Loucy (cell line): Measurements from ENCODE around the gene DNAI7.
A peak's percentile ranks its signal among the peaks of the same experiment; 100 is the strongest.

Experiments
- H2AFZ ChIP-seq: fragments of 200-600 bp; sonication (generic); 2 replicates; pipeline ENCODE4 v1.6.0; 2016; ENCODE audit warnings: antibody characterized with exemption, mild to moderate bottlenecking, low read length, moderate library complexity
- H3F3A ChIP-seq: fragments of 200-600 bp; 2 replicates; pipeline ENCODE4 v1.6.0; 2016; ENCODE audit warnings: antibody characterized with exemption, low read depth, mild to moderate bottlenecking
- H3K27me3 ChIP-seq: fragments of 200-600 bp; sonication (generic); 2 replicates; pipeline ENCODE4 v1.6.1; 2014; ENCODE audit warnings: low read length, mild to moderate bottlenecking; ENCODE audit not compliant: insufficient read depth, poor library complexity, severe bottlenecking
- H3K36me3 ChIP-seq: fragments of 200-600 bp; sonication (generic); 2 replicates; pipeline ENCODE4 v1.6.1; 2016; ENCODE audit warnings: low read length; ENCODE audit not compliant: insufficient read depth
- H3K4me1 ChIP-seq: fragments of 200-600 bp; sonication (generic); 2 replicates; pipeline ENCODE4 v1.5.1; 2014; ENCODE audit warnings: low read length, mild to moderate bottlenecking; ENCODE audit not compliant: insufficient read depth, poor library complexity, severe bottlenecking
- H3K4me2 ChIP-seq: fragments of 200-600 bp; sonication (generic); 2 replicates; pipeline ENCODE4 v1.6.0; 2014; ENCODE audit warnings: antibody characterized with exemption, low read length, low read depth, mild to moderate bottlenecking; ENCODE audit not compliant: poor library complexity, severe bottlenecking
- H3K4me3 ChIP-seq: fragments of 200-600 bp; sonication (generic); 2 replicates; pipeline ENCODE4 v1.5.1; 2014; ENCODE audit warnings: low read length, mild to moderate bottlenecking, mixed read lengths; ENCODE audit not compliant: poor library complexity, severe bottlenecking
- H3K79me2 ChIP-seq: fragments of 200-600 bp; sonication (generic); 2 replicates; pipeline ENCODE4 v1.6.1; 2014; ENCODE audit warnings: low read length; ENCODE audit not compliant: insufficient read depth
- H3K9ac ChIP-seq: fragments of 200-600 bp; sonication (generic); 2 replicates; pipeline ENCODE4 v1.6.0; 2014; ENCODE audit warnings: mild to moderate bottlenecking, low read depth, low read length, moderate library complexity; ENCODE audit not compliant: poor library complexity, severe bottlenecking
- H3K9me2 ChIP-seq: fragments of 200-600 bp; sonication (generic); replicated peaks from 2 replicates; pipeline ENCODE4 v1.6.1; 2016; ENCODE audit warnings: low read depth, low read length, mixed read lengths
- H3K9me3 ChIP-seq: fragments of 200-600 bp; sonication (generic); 2 replicates; pipeline ENCODE4 v1.6.1; 2014; ENCODE audit warnings: mild to moderate bottlenecking, antibody characterized with exemption, low read length, low read depth; ENCODE audit not compliant: insufficient read depth
- H4K20me1 ChIP-seq: fragments of 200-600 bp; sonication (generic); 2 replicates; pipeline ENCODE4 v1.6.0; 2014; ENCODE audit warnings: antibody characterized with exemption, low read length, mild to moderate bottlenecking; ENCODE audit not compliant: insufficient read depth, poor library complexity, severe bottlenecking
- CTCF ChIP-seq: fragments of 200-600 bp; sonication (generic); conservative IDR thresholded peaks from 2 replicates; pipeline ENCODE4 v1.5.1; 2014; ENCODE audit warnings: mild to moderate bottlenecking, antibody characterized with exemption, low read length
- EZH2phosphoT487 ChIP-seq: fragments of 200-600 bp; IDR thresholded peaks from 2 replicates; pipeline ENCODE4 v1.6.1; 2018; ENCODE audit warnings: antibody characterized with exemption, mild to moderate bottlenecking, moderate library complexity, borderline replicate concordance

DNAI7 gene

GRCh38 chr12:25241167-25242020 is 46.4 kb upstream of the DNAI7 start:
- TF ChIP-seq CTCF (peak; percentile 86), EZH2phosphoT487 (no peak)
- H4K20me1 ChIP-seq = peaks cover 60% of the 10 kb centered on the region
- H3K4me2 ChIP-seq = peak overlapping the region; percentile 13
- no peak overlapping the region for H3K9ac ChIP-seq
- peaks cover 13% of the 10 kb centered on the region; the same call in 1 of the 2 replicates for H3K36me3 ChIP-seq
- no peaks in the 10 kb centered on the region for H3K9me3 ChIP-seq
- H3K4me3 ChIP-seq = no peak overlapping the region
- no peak overlapping the region for H2AFZ ChIP-seq
- peaks cover 41% of the 10 kb centered on the region for H3K4me1 ChIP-seq
- no peaks in the 10 kb centered on the region for H3K9me2 ChIP-seq
- H3F3A ChIP-seq = no peaks in the 10 kb centered on the region
- no peaks in the 10 kb centered on the region for H3K27me3 ChIP-seq
- peaks cover 88% of the 10 kb centered on the region for H3K79me2 ChIP-seq

GRCh38 chr12:25236626-25237025 is 41.7 kb upstream of the DNAI7 start:
- H3K4me3 ChIP-seq = no peak overlapping the region
- TF ChIP-seq EZH2phosphoT487 = no peak
- no peak for TF ChIP-seq CTCF
- H3K79me2 ChIP-seq = peaks cover 69% of the 10 kb centered on the region
- H3K27me3 ChIP-seq = no peaks in the 10 kb centered on the region
- H2AFZ ChIP-seq = no peak overlapping the region
- no peaks in the 10 kb centered on the region for H3K9me3 ChIP-seq
- no peaks in the 10 kb centered on the region for H3F3A ChIP-seq
- H4K20me1 ChIP-seq = peaks cover 25% of the 10 kb centered on the region
- no peaks in the 10 kb centered on the region for H3K9me2 ChIP-seq
- H3K9ac ChIP-seq = no peak overlapping the region
- peaks cover 9% of the 10 kb centered on the region for H3K4me1 ChIP-seq
- H3K4me2 ChIP-seq = no peak overlapping the region
- peaks cover 32% of the 10 kb centered on the region; the same call in 1 of the 2 replicates for H3K36me3 ChIP-seq

GRCh38 chr12:25236190-25236589 is 41.2 kb upstream of the DNAI7 start:
- TF ChIP-seq EZH2phosphoT487 (no peak), CTCF (no peak)
- Histone ChIP-seq H3F3A (no peaks in the 10 kb centered on the region), H4K20me1 (peaks cover 20% of the 10 kb centered on the region), H3K9me3 (no peaks in the 10 kb centered on the region), H3K4me2 (no peak overlapping the region), H3K9ac (no peak overlapping the region), H2AFZ (no peak overlapping the region), H3K27me3 (no peaks in the 10 kb centered on the region), H3K79me2 (peaks cover 73% of the 10 kb centered on the region), H3K4me1 (peaks cover 5% of the 10 kb centered on the region), H3K9me2 (no peaks in the 10 kb centered on the region), H3K4me3 (no peak overlapping the region), H3K36me3 (peaks cover 32% of the 10 kb centered on the region; the same call in 1 of the 2 replicates)
